ENCODE data around the gene GRM8.
"Not testable (repeated sequence)": the region's sequence is repeated elsewhere in the genome, so short reads cannot be mapped to it uniquely, and the experiment has no call there.

- not testable (repeated sequence) for TF ChIP-seq CTCF (IDR thresholded peaks at IDR 0.05; ENCODE audit: low read depth, low read length, poor library complexity, severe bottlenecking); EZH2phosphoT487 (IDR thresholded peaks at IDR 0.05; ENCODE audit: borderline replicate concordance, low read length)
Observed at GRCh38 chr7:126911627-126912026, 341.1 kb downstream of the GRM8 start.
